Fibroblast of lung (primary cell): ENCODE measurements around the gene MMP25.
"Not testable (repeated sequence)": the region's sequence is repeated elsewhere in the genome, so short reads cannot be mapped to it uniquely, and the experiment has no call there.

ENCODE experiments used
- EZH2 ChIP-seq: IDR thresholded peaks from 2 replicates; pipeline ENCODE4 v1.5.1; 2012; ENCODE audit warnings: low read length, control low read depth, mild to moderate bottlenecking; ENCODE audit errors: missing control alignments
- TF ChIP-seq, protein P1 (sequence below), 2 donors: IDR thresholded peaks in 1 of 2; conservative IDR thresholded peaks in 1 of 2; 1 replicate in 1 of 2; 2 replicates in 1 of 2; pipeline ENCODE4 v1.5.1; 2011 to 2012; ENCODE audit warnings: low read length in 2 of 2, control low read depth in 1 of 2, inconsistent platforms in 1 of 2, low read depth in 1 of 2, mild to moderate bottlenecking in 1 of 2

DNA sequence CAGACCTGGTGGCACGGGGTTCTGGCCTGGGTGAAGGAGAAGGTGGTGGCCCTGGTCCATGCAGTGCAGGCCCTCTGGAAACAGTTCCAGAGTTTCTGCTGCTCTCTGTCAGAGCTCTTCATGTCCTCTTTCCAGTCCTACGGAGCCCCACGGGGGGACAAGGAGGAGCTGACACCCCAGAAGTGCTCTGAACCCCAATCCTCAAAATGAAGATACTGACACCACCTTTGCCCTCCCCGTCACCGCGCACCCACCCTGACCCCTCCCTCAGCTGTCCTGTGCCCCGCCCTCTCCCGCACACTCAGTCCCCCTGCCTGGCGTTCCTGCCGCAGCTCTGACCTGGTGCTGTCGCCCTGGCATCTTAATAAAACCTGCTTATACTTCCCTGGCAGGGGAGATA is 22.8 kb downstream of the MMP25 start:
- TF ChIP-seq, protein P1, sequence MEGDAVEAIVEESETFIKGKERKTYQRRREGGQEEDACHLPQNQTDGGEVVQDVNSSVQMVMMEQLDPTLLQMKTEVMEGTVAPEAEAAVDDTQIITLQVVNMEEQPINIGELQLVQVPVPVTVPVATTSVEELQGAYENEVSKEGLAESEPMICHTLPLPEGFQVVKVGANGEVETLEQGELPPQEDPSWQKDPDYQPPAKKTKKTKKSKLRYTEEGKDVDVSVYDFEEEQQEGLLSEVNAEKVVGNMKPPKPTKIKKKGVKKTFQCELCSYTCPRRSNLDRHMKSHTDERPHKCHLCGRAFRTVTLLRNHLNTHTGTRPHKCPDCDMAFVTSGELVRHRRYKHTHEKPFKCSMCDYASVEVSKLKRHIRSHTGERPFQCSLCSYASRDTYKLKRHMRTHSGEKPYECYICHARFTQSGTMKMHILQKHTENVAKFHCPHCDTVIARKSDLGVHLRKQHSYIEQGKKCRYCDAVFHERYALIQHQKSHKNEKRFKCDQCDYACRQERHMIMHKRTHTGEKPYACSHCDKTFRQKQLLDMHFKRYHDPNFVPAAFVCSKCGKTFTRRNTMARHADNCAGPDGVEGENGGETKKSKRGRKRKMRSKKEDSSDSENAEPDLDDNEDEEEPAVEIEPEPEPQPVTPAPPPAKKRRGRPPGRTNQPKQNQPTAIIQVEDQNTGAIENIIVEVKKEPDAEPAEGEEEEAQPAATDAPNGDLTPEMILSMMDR (conservative IDR thresholded peaks at IDR 0.05 in 1 of 2, IDR thresholded peaks at IDR 0.05 in 1 of 2; ENCODE audit: low read depth in 1 of 2, low read length in 2 of 2): not testable (repeated sequence)
- not testable (repeated sequence) for TF ChIP-seq EZH2
